Measurements from ENCODE around the gene OR2A7.
"Not testable (repeated sequence)": the region's sequence is repeated elsewhere in the genome, so short reads cannot be mapped to it uniquely, and the experiment has no call there.

DNA sequence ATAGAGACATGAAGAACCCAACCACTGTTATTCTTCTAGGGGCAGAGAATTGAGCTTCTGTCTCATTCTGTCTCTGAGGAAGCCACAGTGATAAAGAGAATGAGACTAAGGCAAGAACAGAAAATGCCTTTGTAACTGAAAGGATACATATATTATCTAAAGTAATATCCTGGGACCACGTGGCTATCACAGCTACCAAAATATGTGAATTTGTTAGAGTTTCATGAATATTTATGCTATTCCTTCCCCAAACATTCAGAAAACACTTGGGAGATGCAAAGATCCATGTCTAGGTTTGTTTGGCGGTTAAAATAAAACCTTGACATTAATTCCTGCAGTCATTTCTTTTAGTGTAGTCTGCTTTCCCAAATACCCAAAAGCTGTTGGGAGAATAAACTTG, 2.5 kb downstream of the OR2A7 start:
- not testable (repeated sequence) for TF ChIP-seq POLR2A (IDR thresholded peaks at IDR 0.05)
- TF ChIP-seq, protein P1, sequence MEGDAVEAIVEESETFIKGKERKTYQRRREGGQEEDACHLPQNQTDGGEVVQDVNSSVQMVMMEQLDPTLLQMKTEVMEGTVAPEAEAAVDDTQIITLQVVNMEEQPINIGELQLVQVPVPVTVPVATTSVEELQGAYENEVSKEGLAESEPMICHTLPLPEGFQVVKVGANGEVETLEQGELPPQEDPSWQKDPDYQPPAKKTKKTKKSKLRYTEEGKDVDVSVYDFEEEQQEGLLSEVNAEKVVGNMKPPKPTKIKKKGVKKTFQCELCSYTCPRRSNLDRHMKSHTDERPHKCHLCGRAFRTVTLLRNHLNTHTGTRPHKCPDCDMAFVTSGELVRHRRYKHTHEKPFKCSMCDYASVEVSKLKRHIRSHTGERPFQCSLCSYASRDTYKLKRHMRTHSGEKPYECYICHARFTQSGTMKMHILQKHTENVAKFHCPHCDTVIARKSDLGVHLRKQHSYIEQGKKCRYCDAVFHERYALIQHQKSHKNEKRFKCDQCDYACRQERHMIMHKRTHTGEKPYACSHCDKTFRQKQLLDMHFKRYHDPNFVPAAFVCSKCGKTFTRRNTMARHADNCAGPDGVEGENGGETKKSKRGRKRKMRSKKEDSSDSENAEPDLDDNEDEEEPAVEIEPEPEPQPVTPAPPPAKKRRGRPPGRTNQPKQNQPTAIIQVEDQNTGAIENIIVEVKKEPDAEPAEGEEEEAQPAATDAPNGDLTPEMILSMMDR (IDR thresholded peaks at IDR 0.05) = not testable (repeated sequence)
